ENCODE measurements around the gene ZNF652. TPM values are rescaled to one million over a fixed set of nuclear protein-coding genes. Genes with fewer than 3 reads are reported as not detected.
"Not testable (repeated sequence)": the region's sequence is repeated elsewhere in the genome, so short reads cannot be mapped to it uniquely, and the experiment has no call there.

Gene ZNF652
- total and polyA plus RNA-seq, 2 donors (not counting 1 experiment from before 2014, with no cell fraction given): 7.8 to 10.2 TPM

DNA sequence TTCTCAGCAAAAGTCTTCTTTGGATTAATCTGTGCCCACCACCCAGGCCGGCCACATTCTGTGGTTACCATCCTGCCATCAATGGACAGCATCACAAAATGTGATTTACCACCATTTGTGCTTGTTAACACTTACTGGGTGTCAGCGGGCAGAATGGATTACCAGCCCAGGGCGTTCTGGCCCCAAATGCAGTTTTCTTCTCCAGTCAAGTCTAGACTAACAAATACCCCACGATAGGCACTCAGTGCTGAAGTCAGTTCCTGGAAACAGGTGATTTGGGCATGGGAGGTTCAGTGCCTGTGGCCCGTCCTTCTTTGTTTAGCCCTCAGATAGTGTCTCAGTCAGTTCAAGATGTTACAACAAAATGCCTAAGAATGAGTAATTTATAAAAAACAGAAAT lies 92.7 kb downstream of the ZNF652 start:
- Histone ChIP-seq H3K9me3 (ENCODE audit: control insufficient read depth, insufficient read depth, low read depth, low read length) (no peaks in the 10 kb centered on the region), H3K4me3 (replicated peaks in 1 of 4; ENCODE audit: control extremely low read depth in 1 of 4, insufficient read depth in 1 of 4, low read depth in 3 of 4, low read length in 4 of 4) (no peak overlapping the region), H3K9ac (ENCODE audit: insufficient read depth, low read length) (no peak overlapping the region), H3K79me2 (ENCODE audit: control insufficient read depth, insufficient read depth, low read length) (no peaks in the 10 kb centered on the region), H3K27me3 (ENCODE audit: control insufficient read depth, insufficient read depth, low read length) (no peaks in the 10 kb centered on the region), H3K4me2 (ENCODE audit: extremely low read depth, insufficient read depth, low read length) (no peak overlapping the region), H3K4me1 (ENCODE audit: control insufficient read depth, extremely low read depth, insufficient read depth, low read length) (no peaks in the 10 kb centered on the region), H3K36me3 (ENCODE audit: control insufficient read depth, insufficient read depth, low read length) (no peaks in the 10 kb centered on the region), H2AFZ (ENCODE audit: low read length) (no peak overlapping the region), H3K27ac (ENCODE audit: insufficient read depth, low read length) (no peak overlapping the region), H4K20me1 (ENCODE audit: control insufficient read depth, extremely low read depth, insufficient read depth, low read length) (no peaks in the 10 kb centered on the region)
- DNase-seq (ENCODE audit: low read depth in 2 of 2): no peak
- no peak for TF ChIP-seq EZH2 (IDR thresholded peaks at IDR 0.05; ENCODE audit: low read length, missing control alignments)
- TF ChIP-seq, protein P1, sequence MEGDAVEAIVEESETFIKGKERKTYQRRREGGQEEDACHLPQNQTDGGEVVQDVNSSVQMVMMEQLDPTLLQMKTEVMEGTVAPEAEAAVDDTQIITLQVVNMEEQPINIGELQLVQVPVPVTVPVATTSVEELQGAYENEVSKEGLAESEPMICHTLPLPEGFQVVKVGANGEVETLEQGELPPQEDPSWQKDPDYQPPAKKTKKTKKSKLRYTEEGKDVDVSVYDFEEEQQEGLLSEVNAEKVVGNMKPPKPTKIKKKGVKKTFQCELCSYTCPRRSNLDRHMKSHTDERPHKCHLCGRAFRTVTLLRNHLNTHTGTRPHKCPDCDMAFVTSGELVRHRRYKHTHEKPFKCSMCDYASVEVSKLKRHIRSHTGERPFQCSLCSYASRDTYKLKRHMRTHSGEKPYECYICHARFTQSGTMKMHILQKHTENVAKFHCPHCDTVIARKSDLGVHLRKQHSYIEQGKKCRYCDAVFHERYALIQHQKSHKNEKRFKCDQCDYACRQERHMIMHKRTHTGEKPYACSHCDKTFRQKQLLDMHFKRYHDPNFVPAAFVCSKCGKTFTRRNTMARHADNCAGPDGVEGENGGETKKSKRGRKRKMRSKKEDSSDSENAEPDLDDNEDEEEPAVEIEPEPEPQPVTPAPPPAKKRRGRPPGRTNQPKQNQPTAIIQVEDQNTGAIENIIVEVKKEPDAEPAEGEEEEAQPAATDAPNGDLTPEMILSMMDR (conservative IDR thresholded peaks at IDR 0.05 in 1 of 2, IDR thresholded peaks at IDR 0.05 in 1 of 2; ENCODE audit: low read depth in 1 of 2, low read length in 2 of 2): no peak

DNA sequence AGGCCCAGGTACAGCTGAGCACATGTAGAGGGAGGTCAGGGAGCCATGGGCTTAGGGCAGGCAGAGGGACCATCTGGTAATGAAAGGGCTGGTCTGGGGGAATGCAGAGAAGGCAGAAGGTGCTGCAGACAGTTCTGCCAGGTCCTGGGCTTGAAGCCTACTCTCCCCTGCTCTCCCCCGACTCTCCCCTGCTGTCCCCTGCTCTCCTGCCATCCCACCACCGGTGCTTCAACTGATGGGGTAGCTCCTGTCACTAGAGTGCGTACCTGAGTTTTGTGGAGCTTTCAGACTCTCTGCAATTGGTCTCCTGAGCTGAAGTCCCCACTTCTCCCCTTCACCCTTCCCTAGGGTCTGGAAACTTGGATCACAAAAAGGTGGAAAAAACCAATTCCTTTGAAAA lies 94.1 kb downstream of the ZNF652 start:
- H3K4me2 ChIP-seq (ENCODE audit: extremely low read depth, insufficient read depth, low read length): no peak overlapping the region
- no peak for DNase-seq (ENCODE audit: low read depth in 2 of 2)
- H4K20me1 ChIP-seq (ENCODE audit: control insufficient read depth, extremely low read depth, insufficient read depth, low read length): no peaks in the 10 kb centered on the region
- no peaks in the 10 kb centered on the region for H3K4me1 ChIP-seq (ENCODE audit: control insufficient read depth, extremely low read depth, insufficient read depth, low read length)
- no peak overlapping the region for H3K4me3 ChIP-seq (replicated peaks in 1 of 4; ENCODE audit: control extremely low read depth in 1 of 4, insufficient read depth in 1 of 4, low read depth in 3 of 4, low read length in 4 of 4)
- TF ChIP-seq, protein P1 (conservative IDR thresholded peaks at IDR 0.05 in 1 of 2, IDR thresholded peaks at IDR 0.05 in 1 of 2; ENCODE audit: low read depth in 1 of 2, low read length in 2 of 2): no peak
- no peak for TF ChIP-seq EZH2 (IDR thresholded peaks at IDR 0.05; ENCODE audit: low read length, missing control alignments)
- H3K27me3 ChIP-seq (ENCODE audit: control insufficient read depth, insufficient read depth, low read length): no peaks in the 10 kb centered on the region
- no peak overlapping the region for H3K27ac ChIP-seq (ENCODE audit: insufficient read depth, low read length)
- H3K36me3 ChIP-seq (ENCODE audit: control insufficient read depth, insufficient read depth, low read length): no peaks in the 10 kb centered on the region
- H2AFZ ChIP-seq (ENCODE audit: low read length): no peak overlapping the region
- no peak overlapping the region for H3K9ac ChIP-seq (ENCODE audit: insufficient read depth, low read length)
- no peaks in the 10 kb centered on the region for H3K9me3 ChIP-seq (ENCODE audit: control insufficient read depth, insufficient read depth, low read depth, low read length)
- no peaks in the 10 kb centered on the region for H3K79me2 ChIP-seq (ENCODE audit: control insufficient read depth, insufficient read depth, low read length)

DNA sequence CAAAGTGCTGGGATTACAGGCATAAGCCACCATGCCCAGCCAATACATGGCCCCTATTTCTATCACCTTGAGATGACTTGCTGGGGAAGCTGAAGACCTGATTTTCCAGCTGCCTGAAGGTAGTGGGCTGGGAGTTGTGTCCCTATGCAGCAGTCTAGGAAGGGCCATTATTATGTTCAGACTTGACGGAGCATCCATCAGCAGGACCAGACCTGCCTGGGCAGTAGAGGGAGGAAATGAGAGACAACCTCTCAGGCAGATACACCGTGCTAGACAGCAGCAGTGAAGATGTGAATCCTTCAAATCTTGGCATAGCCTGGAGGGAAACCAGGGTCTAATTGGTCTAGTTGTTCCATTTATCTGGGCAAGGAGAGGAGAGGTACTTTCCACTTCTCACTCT lies 95.8 kb downstream of the ZNF652 start:
- no peaks in the 10 kb centered on the region for H3K36me3 ChIP-seq (ENCODE audit: control insufficient read depth, insufficient read depth, low read length)
- no peak overlapping the region for H3K4me2 ChIP-seq (ENCODE audit: extremely low read depth, insufficient read depth, low read length)
- H4K20me1 ChIP-seq (ENCODE audit: control insufficient read depth, extremely low read depth, insufficient read depth, low read length): no peaks in the 10 kb centered on the region
- H2AFZ ChIP-seq (ENCODE audit: low read length): no peak overlapping the region
- no peaks in the 10 kb centered on the region for H3K4me1 ChIP-seq (ENCODE audit: control insufficient read depth, extremely low read depth, insufficient read depth, low read length)
- H3K27ac ChIP-seq (ENCODE audit: insufficient read depth, low read length): no peak overlapping the region
- TF ChIP-seq EZH2 (IDR thresholded peaks at IDR 0.05; ENCODE audit: low read length, missing control alignments): no peak
- TF ChIP-seq, protein P1 (conservative IDR thresholded peaks at IDR 0.05 in 1 of 2, IDR thresholded peaks at IDR 0.05 in 1 of 2; ENCODE audit: low read depth in 1 of 2, low read length in 2 of 2): no peak
- no peak for DNase-seq (ENCODE audit: low read depth in 2 of 2)
- H3K4me3 ChIP-seq (replicated peaks in 1 of 4; ENCODE audit: control extremely low read depth in 1 of 4, insufficient read depth in 1 of 4, low read depth in 3 of 4, low read length in 4 of 4): no peak overlapping the region
- H3K9me3 ChIP-seq (ENCODE audit: control insufficient read depth, insufficient read depth, low read depth, low read length): no peaks in the 10 kb centered on the region
- H3K9ac ChIP-seq (ENCODE audit: insufficient read depth, low read length): no peak overlapping the region
- H3K27me3 ChIP-seq (ENCODE audit: control insufficient read depth, insufficient read depth, low read length): no peaks in the 10 kb centered on the region
- H3K79me2 ChIP-seq (ENCODE audit: control insufficient read depth, insufficient read depth, low read length): no peaks in the 10 kb centered on the region

DNA sequence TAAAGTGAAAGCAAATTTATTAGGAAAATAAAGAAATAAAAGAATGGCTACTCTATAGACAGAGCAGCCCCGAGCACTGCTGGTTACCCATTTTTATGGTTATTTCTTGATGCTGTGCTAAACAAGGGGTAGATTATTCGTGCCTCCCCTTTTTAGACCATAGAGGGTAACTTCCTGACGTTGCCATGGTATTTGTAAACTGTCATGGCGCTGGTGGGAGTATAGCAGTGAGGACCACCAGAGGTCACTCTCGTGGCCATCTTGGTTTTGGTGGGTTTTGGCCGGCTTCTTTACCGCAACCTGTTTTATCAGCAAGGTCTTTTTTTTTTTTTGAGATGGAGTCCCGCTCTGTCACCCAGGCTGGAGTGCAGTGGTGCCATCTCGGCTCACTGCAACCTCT lies 100.5 kb downstream of the ZNF652 start:
- H3K9me3 ChIP-seq (ENCODE audit: control insufficient read depth, insufficient read depth, low read depth, low read length); H2AFZ ChIP-seq (ENCODE audit: low read length); H3K79me2 ChIP-seq (ENCODE audit: control insufficient read depth, insufficient read depth, low read length); DNase-seq (ENCODE audit: low read depth in 2 of 2); H3K27ac ChIP-seq (ENCODE audit: insufficient read depth, low read length); H4K20me1 ChIP-seq (ENCODE audit: control insufficient read depth, extremely low read depth, insufficient read depth, low read length); H3K36me3 ChIP-seq (ENCODE audit: control insufficient read depth, insufficient read depth, low read length); H3K27me3 ChIP-seq (ENCODE audit: control insufficient read depth, insufficient read depth, low read length); H3K9ac ChIP-seq (ENCODE audit: insufficient read depth, low read length); H3K4me2 ChIP-seq (ENCODE audit: extremely low read depth, insufficient read depth, low read length); H3K4me1 ChIP-seq (ENCODE audit: control insufficient read depth, extremely low read depth, insufficient read depth, low read length); H3K4me3 ChIP-seq (replicated peaks in 1 of 4; ENCODE audit: control extremely low read depth in 1 of 4, insufficient read depth in 1 of 4, low read depth in 3 of 4, low read length in 4 of 4): not testable (repeated sequence)
